ENCODE data around the gene ACBD3. TPM values are rescaled to one million over a fixed set of nuclear protein-coding genes. Genes with fewer than 3 reads are reported as not detected.

The ACBD3 gene
- total RNA-seq, 1 donor from 2014 or later: 58.2 TPM

DNA sequence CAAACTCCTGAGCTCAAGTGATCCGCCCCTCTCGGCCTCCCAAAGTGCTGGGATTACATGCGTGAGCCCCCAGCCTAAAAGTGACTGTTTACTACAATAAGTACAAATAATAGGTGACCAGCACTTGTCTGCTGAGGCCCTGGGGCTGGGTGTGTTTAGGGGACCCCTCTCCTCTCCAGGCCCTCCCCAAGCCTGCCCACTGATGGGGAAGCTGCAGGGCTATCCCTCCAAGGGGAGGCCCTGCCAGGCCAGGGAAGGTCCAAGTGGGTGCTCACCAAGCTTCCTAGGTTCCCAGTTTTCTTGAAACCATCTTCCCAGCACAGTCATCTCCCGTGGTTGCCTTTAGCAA is 63.4 kb downstream of the ACBD3 start:
- H3K4me3 ChIP-seq (ENCODE audit: low read depth, low read length): no peak overlapping the region
- H3K36me3 ChIP-seq (ENCODE audit: control insufficient read depth, insufficient read depth, low read length): no peaks in the 10 kb centered on the region
- no peak for DNase-seq (ENCODE audit: low read depth)
- H3K27me3 ChIP-seq (ENCODE audit: control insufficient read depth, insufficient read depth, low read length): no peaks in the 10 kb centered on the region
- FAIRE-seq: no peak
- TF ChIP-seq, protein P1, sequence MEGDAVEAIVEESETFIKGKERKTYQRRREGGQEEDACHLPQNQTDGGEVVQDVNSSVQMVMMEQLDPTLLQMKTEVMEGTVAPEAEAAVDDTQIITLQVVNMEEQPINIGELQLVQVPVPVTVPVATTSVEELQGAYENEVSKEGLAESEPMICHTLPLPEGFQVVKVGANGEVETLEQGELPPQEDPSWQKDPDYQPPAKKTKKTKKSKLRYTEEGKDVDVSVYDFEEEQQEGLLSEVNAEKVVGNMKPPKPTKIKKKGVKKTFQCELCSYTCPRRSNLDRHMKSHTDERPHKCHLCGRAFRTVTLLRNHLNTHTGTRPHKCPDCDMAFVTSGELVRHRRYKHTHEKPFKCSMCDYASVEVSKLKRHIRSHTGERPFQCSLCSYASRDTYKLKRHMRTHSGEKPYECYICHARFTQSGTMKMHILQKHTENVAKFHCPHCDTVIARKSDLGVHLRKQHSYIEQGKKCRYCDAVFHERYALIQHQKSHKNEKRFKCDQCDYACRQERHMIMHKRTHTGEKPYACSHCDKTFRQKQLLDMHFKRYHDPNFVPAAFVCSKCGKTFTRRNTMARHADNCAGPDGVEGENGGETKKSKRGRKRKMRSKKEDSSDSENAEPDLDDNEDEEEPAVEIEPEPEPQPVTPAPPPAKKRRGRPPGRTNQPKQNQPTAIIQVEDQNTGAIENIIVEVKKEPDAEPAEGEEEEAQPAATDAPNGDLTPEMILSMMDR (IDR thresholded peaks at IDR 0.05; ENCODE audit: insufficient read depth, low read length, severe bottlenecking): no peak

DNA sequence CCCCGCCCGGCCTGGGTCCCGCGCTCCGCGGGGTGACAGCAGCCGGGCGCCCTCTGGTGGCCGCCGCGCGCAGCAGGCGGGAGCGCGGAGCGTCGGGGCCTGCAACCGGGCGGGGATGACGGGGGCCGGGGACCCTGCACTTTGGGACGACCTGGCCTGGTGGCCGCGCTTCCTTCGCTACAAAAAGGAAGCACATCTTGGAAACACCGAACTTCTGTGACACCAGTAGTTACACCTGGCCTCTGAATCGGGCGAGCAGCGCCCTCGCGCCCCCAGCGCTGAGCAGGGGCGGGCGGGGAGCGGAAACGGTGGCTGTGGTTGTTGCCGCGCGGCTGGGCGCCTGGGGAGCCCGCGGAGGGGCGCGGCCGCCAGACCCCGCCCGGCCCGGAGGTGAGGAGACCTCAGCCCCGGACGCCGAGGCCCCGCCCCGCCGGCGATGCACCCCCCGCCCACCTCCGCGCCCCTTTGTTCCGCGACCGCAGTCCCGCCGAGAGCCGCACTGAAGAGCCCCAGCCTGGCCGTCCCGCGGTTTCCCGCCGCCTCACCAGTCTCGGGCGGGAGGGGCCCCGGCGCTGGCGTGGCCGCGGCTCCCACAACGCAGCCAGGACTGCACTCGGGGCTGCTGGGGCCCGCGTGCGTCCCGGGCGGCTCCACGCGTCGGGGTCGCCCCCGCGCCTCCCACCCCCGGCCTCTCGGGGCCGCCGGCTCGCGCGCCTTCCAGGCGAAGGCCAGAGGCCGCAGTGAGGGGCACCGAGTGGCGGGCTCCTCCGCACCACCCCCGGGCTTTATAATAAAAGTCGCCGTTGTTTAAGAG is 64.7 kb downstream of the ACBD3 start:
- Histone ChIP-seq H3K27me3 (ENCODE audit: control insufficient read depth, insufficient read depth, low read length) (no peaks in the 10 kb centered on the region), H3K36me3 (ENCODE audit: control insufficient read depth, insufficient read depth, low read length) (no peaks in the 10 kb centered on the region), H3K4me3 (ENCODE audit: low read depth, low read length) (peak overlapping the region; percentile 44)
- DNase-seq (ENCODE audit: low read depth) (no peak), FAIRE-seq (no peak)
- TF ChIP-seq, protein P1 (IDR thresholded peaks at IDR 0.05; ENCODE audit: insufficient read depth, low read length, severe bottlenecking): peak; percentile 72

DNA sequence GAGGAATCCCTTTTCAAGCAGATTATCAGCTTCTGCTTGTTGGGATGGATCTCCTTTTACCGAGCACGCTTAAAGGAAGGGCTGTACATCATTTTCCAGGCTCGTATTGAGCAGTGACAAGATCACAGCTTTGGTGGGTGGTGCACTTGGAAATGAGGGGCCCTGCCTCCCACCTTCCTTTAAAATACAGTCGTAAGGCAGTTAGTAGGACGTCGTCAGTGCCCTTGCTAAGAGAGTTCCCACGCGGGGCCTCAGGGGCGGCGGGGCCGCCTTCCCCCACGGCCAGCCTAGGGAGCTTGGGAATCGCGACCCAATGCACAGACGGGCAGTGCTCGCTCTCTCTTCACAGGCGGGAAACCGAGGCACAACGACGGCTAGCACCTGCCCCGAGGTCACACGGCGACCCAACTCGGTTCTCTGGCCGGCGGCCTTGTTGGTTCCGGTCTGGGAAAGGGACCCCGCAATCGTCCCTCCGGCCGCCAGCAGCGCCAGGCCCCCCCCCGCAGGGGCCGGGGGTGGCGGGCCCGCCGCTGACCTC is 65.4 kb downstream of the ACBD3 start:
- TF ChIP-seq, protein P1 (IDR thresholded peaks at IDR 0.05; ENCODE audit: insufficient read depth, low read length, severe bottlenecking): no peak
- no peaks in the 10 kb centered on the region for H3K27me3 ChIP-seq (ENCODE audit: control insufficient read depth, insufficient read depth, low read length)
- DNase-seq (ENCODE audit: low read depth): no peak

DNA sequence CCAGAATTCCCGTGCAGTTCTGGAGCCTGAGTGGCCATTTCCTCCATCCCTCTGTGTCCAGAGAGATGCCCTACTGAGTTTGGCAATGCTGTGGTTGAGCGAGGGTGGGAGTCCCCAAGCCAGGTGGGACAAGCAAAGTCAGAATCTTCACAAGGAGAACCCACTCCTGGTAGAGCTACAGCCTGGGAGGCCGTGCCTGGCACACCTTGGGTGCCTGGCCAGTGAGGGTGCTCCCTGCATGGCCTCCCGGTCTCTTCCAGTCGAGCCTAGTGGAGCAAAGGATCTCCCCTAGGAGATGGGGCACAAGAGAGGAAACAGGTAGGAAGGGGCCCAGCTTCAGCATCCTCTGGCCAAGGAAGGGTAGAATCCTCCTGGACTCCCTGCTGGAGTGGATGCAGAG is 66.1 kb downstream of the ACBD3 start:
- no peak for FAIRE-seq

More for the DNA sequence above, 65.4 kb downstream of the ACBD3 start:
- Histone ChIP-seq H3K4me3 (ENCODE audit: low read depth, low read length) (peak overlapping the region; percentile 44), H3K36me3 (ENCODE audit: control insufficient read depth, insufficient read depth, low read length) (no peaks in the 10 kb centered on the region)
- no peak for FAIRE-seq

DNA sequence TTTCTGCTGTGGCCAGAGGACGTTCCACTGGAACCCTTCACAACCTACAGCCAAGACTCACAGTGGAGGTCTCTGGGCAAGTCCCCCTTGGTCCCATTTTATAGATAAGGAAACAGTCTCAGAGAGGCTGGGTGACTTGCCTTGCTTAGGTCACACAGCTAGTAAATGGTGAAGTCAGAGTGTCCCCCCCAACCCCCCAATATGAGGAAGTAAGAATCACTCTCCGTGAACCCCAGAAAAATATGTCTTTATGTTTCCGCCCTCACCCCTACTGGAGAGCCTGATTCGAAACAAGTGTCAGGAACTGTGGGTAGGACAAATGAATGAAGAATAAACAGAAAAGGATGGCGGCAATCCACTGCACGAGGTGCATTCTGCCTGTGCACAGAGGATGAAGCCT is 67.4 kb downstream of the ACBD3 start:
- H3K36me3 ChIP-seq (ENCODE audit: control insufficient read depth, insufficient read depth, low read length): no peaks in the 10 kb centered on the region
- TF ChIP-seq, protein P1 (IDR thresholded peaks at IDR 0.05; ENCODE audit: insufficient read depth, low read length, severe bottlenecking): no peak
- DNase-seq (ENCODE audit: low read depth) (no peak), FAIRE-seq (no peak)
- no peaks in the 10 kb centered on the region for H3K27me3 ChIP-seq (ENCODE audit: control insufficient read depth, insufficient read depth, low read length)
- no peak overlapping the region for H3K4me3 ChIP-seq (ENCODE audit: low read depth, low read length)

More for the DNA sequence above, 66.1 kb downstream of the ACBD3 start:
- TF ChIP-seq, protein P1 (IDR thresholded peaks at IDR 0.05; ENCODE audit: insufficient read depth, low read length, severe bottlenecking): no peak
- DNase-seq (ENCODE audit: low read depth): no peak
- Histone ChIP-seq H3K4me3 (ENCODE audit: low read depth, low read length) (no peak overlapping the region), H3K36me3 (ENCODE audit: control insufficient read depth, insufficient read depth, low read length) (no peaks in the 10 kb centered on the region), H3K27me3 (ENCODE audit: control insufficient read depth, insufficient read depth, low read length) (no peaks in the 10 kb centered on the region)

Measured in bronchial epithelial cell (primary cell).